Limb (tissue), 2 donors: ENCODE measurements around the gene SIGLEC1.

Experiments used
- DNase-seq, 2 donors: peaks; one replicate each; pipeline ENCODE4 v3.0.0-alpha.2; 2016; ENCODE audit errors: extremely low spot score in 2 of 2

SIGLEC1 gene

GRCh38 chr20:3728876-3729275 lies 16.5 kb upstream of the SIGLEC1 start:
- DNase-seq, result no peak

DNA sequence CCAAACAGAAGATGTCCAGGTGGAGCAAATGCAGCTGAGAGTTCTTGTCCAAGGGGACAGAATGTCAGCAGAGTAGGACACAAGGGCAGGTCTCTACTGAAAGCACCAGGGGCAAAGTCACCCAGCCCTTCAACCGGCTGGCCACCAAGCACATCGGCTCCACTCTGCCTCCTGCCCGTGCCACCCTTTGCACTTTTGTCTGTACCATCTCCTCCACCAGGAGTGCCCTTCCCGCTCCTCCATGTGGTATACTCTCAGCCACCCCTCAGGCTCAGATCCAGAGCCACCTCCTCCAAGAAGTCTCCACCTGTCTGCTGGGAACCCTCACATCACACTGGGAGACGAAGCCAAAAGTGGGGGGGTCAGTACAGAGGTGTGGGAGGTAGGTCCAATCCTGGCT lies 16.0 kb upstream of the SIGLEC1 start:
- DNase-seq, result no peak

DNA sequence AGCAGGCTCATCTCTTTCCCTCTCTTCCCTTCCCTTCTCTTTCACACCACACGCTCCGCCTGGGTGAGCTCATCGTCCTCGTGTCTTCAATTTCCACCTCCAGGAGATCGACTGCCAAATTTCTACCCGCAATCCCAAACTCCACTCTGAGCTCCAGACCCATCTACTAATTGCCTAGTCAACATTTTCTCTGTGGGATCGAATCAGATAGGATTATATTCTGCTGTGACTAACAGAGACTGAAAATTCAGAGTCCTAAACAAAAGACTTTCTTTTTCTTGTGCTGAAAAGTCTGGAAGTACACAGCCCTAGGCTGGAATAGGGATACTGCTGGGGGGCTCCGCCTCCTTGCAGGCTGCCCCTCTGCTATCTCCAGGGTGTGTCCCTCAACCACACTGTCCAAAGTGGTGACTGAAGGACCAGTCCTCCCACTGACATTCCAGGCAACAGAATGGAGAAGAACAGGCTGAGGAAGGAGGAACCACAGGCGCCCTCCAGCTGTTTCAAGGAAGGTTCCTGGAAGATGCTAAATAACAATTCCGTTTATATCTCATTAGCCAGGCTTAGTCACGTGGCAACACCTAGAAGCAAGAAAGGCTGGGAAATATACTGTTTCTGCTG lies 15.1 kb upstream of the SIGLEC1 start:
- no peak for DNase-seq

- DNase-seq, result no peak
Measured at GRCh38 chr20:3724356-3724755, 12.0 kb upstream of the SIGLEC1 start.

GRCh38 chr20:3723284-3723683 lies 10.9 kb upstream of the SIGLEC1 start:
- DNase-seq, result no peak

DNA sequence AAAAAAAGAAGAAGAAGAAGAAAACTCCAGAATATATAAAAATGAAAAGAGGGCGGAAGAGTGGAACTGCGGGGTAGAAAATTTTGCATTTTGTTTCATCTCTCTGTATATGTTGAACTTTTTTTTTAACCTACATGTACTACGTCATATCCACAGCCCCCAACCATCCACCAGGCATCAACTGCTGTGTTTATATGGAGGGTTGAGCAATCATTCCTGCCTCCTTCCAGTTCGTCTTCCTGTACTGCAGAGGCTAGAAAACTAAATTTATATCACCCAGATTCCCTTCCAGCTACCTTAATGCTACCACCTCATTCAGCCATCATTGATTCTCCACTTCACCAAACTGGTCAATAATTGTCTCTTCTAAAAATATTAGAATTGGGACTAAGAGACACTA lies 9.5 kb upstream of the SIGLEC1 start:
- DNase-seq, result no peak

- DNase-seq, result no peak
Measured at GRCh38 chr20:3720626-3721025, 8.2 kb upstream of the SIGLEC1 start.

GRCh38 chr20:3720068-3720467 lies 7.7 kb upstream of the SIGLEC1 start:
- no peak for DNase-seq

DNA sequence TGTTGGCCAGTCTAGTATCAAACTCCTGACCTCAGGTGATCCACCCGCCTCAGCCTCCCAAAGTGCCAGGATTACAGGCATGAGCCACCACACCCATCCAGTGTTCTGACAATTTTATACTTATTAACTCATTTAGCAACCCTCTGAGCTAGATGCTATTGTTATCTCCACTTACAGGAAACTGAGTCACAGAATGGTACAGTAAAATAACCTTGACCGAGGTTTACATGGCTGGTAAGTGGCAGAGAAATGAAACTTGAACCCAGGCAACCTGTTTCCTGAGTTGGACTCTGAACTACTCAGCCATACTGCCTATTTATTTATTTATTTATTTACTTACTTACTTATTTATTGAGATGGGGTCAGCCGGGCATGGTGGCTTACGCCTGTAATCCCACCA lies 6.6 kb upstream of the SIGLEC1 start:
- DNase-seq, result no peak

DNA sequence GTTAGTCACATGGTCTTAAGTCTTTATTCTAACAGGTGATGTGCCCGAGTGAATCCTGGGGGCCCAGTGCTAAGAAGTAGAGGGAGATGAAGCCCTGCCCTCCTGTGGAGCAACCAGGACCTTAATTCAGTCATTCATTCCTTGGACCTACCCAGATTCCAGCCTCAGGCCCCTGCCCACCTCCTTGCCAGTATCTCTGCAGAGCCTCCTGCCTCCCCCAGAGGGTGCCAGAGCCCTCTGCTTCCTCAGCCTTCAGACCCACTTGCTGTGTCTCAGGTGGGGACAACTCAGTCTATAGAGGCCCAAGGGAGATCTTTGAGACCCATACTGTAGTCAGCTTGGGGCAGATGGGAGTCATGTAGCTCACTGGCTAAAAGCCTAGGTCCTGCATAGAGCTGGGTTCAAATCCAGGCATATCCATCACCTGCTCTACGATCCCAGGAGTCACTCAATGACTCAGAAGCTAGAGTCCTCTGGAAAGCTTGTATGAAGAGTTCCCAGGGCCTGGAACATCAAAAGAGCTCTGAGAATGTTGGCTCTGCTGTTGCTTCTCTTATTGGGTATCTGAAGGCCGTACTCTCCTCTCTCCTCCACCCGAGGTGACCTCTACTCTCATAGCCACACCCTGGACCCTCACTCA lies 3.9 kb upstream of the SIGLEC1 start:
- DNase-seq, result peak in 1 of 2 donors; percentile 50

- no peak for DNase-seq
Measured at GRCh38 chr20:3714092-3714491, 1.7 kb upstream of the SIGLEC1 start.

DNA sequence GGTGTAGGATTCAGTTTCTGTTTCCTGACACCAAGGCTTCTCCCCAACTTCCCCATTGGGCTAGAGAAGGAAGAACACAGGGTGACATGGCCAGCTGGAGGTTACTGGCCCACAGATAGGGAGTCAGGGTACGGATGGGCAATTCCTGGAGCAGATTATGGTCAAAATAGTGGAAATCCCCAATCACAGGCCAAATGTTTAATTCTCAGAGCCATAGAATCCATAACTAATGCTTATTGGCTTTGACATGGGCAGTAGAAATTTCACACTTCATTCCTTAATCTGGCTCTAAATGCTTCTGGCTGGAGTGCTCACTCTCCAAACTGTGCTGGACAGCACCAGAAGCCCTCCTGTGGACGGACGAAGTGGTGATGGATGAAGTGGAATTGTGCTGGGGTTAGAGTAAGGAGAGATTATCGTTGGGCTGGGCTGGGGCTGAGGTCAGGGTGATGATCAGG lies 887 bp downstream of the SIGLEC1 start:
- peak in 1 of 2 donors; percentile 18 for DNase-seq

GRCh38 chr20:3710703-3711483 lies 1.5 kb downstream of the SIGLEC1 start:
- DNase-seq, result peak in 1 of 2 donors; percentile 91

GRCh38 chr20:3710011-3710466 lies 2.4 kb downstream of the SIGLEC1 start:
- peak in 1 of 2 donors; percentile 31 for DNase-seq

DNA sequence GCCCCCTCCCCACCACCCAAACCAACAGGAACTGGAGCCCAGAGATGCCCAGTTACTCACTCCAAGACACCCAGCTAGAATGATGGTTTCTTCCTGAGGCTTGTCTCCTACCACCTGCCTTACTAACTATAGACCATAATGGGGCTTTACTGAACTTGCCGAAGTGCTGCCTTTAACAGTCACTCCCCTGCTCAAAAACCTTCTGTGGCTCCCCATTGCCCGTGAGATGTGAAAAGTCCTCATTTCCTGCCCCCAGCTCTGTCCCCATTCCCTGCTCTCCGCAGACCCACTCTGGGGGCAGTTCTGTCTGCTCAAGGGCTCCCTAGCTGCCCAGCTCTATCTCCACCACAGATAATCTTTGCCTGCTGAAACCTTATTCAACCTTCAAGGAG lies 4.9 kb downstream of the SIGLEC1 start:
- DNase-seq, result no peak

DNA sequence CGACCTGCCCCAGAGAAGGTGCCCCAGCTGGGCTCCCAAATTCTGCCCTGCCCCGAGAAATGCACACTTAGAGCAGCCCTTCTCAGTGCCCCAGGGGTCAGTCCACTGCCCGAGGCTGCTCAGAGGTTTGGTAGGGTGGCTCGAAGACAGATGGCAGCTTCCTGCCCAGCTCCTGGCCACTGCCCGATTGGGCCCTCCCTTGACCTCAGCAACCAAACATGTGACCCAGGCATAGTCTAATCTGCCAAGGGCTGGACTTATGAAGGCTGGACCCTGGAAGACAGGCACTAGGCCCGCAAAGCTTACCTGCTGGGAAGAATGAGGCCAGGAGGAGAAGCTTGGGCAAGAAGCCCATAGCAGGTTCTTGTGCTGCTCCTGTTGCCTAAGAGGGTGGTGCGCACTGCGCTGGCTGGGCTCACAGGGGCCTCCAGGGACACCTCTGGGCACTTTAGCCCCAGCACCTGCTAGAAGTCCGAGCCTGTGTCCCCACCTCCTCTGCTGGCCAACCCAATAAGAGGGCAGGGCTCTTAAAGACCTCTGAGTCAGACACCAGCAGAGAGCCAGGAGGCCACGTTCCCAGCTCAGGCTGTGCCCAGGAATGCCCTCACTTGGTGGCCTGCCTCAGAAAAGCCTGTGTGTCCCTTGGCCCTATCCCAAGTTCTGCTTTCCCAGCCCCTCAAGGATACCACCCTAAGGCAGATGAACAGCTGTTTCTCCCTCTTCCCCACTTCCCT lies 5.5 kb downstream of the SIGLEC1 start:
- no peak for DNase-seq

DNA sequence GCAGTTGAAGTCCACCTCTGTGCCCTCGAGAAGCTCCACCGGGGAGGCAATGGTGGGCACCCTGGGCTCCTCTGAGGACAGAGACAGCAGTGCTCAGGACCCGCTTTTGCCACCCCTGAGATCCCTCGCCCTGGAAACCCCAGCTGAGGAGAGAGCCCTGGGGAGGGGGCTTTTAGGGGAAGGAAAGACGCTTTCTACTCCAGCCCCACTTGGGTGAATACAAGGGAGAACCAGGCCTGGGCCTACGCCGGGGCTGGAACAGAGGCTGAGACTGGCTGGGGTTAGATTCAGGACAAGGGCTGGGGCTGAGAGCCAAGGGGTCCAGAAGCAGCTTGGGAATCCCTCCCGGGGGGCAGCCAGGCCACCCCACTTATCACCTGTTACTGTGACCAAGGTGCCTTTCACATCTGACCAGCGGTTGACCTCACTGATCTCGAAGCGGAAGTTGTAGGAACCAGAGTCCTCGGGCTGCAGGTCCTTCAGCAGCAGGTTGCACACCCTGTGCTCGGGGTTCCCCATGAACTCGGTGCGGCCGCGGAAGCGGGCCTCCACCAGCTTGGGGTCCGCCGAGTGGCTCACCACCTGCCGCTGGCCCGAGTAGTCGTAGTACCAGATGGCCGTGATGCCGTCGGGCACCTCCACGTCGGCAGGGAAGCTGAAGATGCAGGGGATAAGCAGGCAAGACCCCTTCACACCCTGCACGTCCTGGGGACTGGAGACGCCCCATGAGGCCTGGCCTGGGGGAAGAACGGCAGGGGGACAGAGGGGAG lies 6.2 kb downstream of the SIGLEC1 start:
- no peak for DNase-seq

DNA sequence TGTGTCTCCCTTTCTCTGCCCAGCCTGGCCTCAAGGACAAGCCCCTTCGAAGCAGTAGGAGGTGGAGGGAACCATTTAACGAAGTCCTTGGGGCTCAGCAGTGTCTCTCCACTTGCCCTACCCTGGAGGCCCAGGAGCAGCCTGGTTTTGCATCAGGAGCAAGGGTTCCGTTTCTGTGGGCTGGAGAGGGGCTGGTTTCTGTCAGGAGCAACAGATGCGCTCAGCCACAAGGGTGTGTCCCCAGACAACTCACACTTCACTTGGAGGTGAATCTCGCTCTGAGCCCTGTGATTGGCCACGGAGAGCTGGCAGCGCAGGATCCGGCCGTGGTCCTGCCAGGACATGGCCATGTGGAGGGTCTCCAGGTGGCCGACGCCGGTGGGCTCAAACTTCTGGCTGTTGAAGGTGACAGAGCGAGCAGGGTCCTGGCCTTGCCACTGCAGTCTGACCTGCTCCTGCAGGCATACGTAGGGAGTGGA lies 6.9 kb downstream of the SIGLEC1 start:
- no peak for DNase-seq

GRCh38 chr20:3704087-3704486 lies 8.3 kb downstream of the SIGLEC1 start:
- no peak for DNase-seq

DNA sequence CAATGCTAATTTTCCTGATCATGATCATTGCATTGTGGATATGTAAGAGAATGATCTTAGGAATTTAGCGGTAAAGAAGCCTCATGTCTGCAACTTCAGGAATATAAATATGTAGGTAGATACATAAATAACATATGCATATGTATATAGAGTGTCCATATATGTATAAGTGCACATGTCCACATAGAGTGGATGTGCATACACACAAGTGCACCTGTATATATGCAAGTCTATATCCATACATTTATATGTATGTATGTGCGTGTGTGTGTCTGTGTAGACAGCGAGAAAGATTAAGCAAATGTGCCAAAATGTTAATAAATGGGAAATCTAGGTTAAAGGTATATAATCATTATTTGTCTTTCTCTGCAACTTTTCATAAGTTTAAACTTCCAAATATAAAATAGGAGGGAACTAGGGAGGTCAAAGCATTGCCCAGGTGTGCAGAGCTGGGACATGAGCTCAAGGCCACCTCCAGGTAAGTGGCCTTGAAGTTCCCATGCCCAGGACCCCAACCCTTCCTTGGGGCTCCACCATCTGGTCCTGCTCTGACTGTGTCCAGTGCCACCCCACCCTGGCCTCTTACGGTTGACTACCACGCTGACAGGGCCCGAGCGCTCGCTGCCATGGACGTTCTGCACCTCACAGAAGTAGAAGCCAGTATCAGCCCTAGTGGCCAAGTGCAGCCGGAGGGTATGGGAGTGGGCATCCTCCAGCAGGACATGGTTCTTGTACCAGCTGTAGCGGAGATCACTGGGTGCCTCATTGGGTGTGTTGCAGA lies 9.6 kb downstream of the SIGLEC1 start:
- DNase-seq, result no peak
